8988T (cell line): ENCODE measurements around the gene ELAVL1.
"Not testable (repeated sequence)": the region's sequence is repeated elsewhere in the genome, so short reads cannot be mapped to it uniquely, and the experiment has no call there.

Experiments used
- DNase-seq: peaks from one replicate; pipeline ENCODE4 v3.0.0; 2011

The ELAVL1 gene

GRCh38 chr19:7968008-7968795, 37.2 kb downstream of the ELAVL1 start:
- no peak for DNase-seq

DNA sequence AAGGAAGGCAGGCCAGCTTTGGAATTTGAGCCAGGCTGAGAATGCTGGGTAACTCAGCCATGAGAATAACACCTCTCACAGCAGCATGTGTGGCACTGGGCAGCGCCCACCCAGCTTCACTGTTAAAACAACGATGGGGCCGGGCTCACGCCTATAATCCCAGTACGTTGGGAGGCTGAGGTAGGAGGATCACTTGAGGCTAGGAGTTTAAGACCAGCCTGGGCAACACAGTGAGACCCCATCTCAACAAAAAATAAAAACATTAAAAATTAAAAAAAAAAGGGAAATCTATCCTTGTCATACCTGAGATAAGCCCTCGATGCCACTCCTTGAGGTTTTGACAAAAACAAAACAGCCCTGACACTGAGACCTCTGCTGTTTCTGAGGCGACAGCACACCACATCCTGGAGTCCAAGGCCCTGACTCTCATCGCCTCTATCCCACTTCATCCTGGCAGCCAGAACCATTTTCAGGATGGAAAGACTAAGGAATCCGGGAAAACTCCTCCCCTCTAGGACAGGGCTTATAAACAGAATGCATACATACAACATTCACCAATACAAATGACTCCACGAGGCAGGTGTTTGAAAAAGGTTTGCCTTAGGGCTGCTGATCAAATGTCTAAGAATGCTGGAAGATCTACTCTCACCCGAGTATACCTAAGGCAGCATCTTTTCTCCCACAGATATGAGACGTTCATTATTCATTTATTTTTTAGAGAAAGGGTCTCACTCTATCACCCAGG, 39.3 kb downstream of the ELAVL1 start:
- no peak for DNase-seq

DNA sequence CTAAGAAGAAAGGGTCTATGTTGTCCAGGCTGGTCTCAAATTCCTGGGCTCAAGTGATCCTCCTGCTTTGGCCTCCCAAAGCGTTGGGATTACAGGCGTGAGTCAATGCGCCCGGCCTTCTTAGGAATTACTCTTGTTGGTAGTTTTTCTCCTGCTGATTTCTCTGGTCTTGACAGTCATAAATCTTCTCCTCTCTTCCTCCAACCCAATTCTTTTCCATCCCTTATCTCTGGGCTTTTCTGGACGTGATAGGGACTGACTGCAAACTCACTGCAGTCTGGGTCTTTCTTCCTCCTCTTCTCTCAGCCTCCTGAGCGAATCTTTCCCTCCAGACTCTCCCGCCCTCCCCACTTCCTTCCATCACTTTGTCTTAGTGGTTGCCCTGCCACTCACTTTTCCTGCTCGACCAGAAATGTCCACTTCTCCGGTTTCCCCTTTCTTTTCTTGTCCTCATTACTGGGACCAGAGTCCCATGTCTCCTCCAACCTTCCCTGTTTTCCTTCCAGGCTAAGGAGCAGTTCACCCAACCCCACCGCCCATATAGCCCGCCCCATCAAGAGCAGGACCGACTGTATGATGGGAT, 40.1 kb downstream of the ELAVL1 start:
- no peak for DNase-seq

DNA sequence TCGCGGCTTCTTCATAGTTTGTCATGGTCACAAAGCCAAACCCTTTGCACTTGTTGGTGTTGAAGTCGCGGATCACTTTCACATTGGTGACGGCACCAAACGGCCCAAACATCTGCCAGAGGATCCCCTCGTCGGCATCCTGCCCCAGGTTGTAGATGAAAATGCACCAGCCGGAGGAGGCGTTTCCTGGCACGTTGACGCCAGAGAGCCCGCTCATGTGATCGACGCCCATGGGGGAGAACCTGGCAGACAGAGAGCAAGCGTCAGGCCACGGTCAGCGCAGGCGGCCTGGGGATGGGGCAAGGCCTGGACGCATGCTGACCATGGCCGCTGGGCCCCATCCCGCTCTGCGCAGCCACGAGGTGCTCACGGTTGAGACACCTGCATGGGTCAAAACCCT, 41.9 kb downstream of the ELAVL1 start:
- no peak for DNase-seq

DNA sequence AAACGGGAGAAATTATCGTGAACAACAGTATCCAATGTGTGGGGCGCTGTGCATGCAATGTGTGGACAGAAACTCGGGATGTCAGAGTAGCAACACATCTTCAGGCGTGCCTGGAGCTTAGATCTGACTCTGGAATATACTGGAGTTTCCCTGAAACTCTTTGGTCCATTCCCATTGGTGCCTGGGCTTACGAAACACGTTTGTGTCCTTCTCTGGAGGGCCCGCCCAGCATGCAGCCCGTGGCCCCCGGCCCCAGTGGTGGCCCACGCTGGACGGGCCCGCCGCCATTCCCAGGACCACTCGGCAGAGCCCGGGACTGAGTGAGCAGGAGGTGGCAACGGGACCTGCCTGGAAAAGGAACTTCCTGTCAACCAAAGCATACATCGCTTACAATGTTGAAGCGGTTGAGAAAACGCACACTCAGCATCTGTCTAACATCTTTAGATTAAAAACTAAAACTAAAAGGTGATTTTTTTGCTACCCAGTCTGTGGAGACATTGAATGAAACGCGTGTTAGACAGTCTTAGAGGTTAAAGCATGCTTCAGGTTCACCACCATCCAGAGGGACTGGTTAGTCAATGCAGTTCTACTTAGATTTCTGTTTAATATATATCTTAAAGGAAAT, 42.7 kb downstream of the ELAVL1 start:
- DNase-seq: no peak

- DNase-seq: no peak
These were observed 43.4 kb downstream of the ELAVL1 start for GRCh38 chr19:7961920-7962626.

DNA sequence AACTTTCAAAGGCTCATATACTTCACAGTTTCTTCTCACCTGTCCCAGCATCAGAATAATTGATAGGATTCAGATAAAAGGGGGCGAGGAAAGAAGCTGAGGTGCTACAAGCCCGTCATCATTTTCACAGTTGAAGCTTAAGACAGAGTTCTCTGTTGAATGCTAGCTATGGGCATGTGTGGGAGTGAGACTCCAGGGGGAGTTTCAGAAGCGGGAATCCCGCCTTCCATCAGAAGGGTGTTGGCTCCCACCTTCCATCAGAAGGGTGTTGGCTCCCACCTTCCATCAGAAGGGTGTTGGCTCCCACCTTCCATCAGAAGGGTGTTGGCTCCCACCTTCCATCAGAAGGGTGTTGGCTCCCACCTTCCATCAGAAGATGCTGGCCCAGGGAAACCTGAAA, 44.4 kb downstream of the ELAVL1 start:
- DNase-seq: not testable (repeated sequence)

DNA sequence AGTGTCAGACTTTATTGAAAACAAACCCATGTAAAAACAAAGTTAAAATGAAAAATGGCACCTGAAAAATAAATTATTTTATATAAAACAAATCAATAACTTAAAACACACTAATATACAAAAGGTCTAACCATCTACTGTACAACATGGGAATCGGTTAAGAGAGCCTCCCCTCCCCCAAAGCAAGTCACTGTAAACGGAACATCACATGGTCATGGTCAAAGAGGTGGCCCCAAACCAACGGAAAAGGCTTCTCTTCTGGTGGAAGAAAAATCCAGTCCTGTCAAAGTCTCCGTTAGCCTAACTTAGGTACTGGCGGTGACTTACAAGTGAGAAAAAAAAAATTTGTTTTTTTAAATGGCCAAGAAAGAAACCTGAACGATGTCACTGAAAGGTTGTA, 46.2 kb downstream of the ELAVL1 start:
- DNase-seq: no peak

DNA sequence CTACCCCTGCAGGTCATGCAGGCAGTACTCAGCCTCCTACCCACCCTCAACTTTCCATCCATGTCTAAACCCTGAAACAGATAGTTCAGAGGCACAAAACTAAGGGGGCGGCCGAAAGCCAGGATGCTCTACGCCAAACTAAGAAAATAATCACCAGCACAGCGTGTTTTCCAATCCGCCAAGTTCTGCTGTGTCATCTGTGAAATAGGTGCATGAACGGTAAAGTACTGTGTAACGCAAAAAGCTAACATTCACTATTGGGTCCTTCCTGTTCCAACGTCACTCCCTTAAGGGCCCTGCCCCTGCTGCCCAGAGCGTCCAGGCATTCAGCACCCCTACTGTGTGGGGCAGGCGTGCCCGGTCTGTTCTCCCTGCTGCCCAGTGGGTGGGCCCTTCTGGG, 49.7 kb downstream of the ELAVL1 start:
- DNase-seq: no peak

GRCh38 chr19:7953576-7953975, 51.9 kb downstream of the ELAVL1 start:
- DNase-seq: no peak

GRCh38 chr19:7953060-7953459, 52.4 kb downstream of the ELAVL1 start:
- no peak for DNase-seq

DNA sequence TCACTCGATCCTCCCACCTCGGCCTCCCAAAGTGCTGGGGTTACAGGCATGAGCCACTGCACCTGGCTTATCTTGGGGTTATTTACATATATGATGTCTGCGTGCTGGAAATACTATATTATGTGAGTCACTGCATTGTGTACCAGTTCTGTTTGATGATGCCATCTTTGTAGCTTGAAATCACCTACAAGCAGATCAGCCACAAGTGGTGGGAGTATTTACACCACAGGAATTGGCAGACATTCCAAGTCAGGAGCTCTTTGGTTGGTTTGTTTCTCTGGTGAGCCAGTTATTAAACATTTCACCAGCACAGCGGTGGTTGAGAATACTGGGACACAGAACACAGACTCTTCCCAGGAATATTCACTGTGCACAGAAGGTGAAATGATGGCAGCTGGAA, 57.5 kb downstream of the ELAVL1 start:
- DNase-seq: no peak

DNA sequence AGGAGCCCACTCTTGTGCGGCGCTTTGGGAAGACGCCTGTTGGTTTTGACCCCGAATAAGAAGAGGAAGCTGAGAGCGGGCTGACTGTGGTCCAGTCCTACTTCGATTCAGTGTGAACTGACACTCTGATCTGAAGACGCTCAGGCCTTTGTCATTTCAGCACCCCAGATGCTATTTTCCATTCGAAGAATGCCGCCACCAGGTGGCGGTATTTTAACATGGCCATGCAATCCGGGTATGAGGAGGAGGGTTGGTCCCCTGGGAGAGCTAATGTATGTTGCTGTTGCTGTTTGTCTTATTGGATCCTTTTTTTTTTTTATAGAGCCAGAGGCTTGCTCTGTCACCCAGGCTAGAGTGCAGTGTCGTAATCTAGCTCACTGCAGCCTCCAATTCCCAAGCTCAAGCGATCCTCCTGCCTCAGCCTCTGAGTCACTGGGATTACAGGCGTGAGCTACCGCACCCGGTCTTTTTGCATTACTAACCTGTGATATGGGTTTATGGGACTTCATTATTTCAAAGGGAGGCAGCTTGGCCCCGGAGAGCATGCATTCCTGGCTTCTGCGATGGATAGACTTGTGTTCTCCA, 61.2 kb downstream of the ELAVL1 start:
- DNase-seq: no peak

DNA sequence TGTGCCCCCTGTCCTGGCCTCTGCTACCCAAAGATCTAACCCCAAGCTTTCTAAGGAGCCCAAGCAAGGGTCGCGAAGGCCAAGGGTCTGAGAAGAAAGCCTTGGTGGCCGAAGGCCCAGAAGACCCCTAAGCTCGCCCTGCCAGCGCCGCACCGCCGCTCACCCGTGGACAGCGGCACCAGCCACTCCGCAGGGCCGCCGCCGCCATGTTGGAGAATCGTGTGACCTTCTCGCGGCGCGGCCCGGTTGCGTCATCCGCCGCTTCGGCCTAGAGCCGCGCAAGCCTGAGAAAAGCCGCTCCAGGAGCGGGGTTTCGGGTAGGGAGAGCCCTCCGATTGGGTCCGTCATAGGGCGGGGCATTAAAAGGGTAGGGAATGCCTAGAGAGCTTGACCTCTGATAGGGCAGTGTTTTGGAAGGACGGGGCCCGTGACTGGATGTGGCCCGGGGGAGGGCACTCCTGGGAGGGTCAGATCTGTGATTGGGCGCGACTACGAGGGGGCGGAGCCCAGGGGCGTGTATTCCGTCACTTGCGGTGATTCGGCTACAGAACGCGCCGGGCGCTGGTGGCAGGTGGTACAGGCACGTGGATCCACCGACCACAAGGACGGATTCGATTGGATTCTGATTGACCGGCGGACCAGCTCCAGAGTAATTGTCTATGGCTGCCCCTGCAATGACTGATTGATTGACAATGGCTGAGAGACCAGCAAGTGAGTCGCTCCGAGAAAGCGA, 61.8 kb downstream of the ELAVL1 start, which contains the start of gene TIMM44:
Gene TIMM44, minus strand, starts transcription at position 223 of the 733 bp plus-strand sequence. Its CDS starts 15 bp downstream, at position 208.
- peak; percentile 63 for DNase-seq

GRCh38 chr19:7942981-7943443, 62.4 kb downstream of the ELAVL1 start:
- no peak for DNase-seq

DNA sequence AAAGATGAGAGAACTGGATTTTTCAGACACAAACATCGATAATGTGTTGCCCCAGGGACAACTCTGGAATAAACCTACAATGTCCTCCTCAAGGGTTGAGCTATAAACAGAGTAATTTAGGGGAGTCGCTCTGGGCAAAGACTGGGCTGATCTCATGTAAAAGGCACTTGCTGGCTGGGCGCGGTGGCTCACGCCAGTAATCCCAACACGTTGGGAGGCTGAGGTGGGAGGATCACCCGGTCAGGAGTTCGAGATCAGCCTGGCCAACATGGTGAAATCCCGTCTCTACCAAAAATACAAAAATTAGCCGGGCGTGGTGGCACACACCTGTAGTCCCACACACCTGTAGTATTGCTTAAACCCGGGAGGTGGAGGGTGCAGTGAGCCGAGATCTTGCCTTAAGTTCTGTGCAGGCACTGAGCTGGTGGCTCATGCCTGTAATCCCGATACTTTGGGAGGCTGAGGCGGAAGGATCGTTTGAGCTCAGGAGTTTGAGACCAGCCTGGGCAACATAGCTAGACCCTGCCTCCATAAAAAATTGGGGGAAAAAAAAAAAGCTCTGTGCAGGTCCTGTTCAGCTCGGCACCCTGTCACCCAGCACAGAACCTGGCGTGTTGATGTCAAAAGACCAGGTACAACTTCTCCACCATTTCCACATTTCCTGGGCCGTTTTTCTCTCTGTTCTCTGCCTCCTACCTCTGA, 63.4 kb downstream of the ELAVL1 start:
- DNase-seq: no peak

DNA sequence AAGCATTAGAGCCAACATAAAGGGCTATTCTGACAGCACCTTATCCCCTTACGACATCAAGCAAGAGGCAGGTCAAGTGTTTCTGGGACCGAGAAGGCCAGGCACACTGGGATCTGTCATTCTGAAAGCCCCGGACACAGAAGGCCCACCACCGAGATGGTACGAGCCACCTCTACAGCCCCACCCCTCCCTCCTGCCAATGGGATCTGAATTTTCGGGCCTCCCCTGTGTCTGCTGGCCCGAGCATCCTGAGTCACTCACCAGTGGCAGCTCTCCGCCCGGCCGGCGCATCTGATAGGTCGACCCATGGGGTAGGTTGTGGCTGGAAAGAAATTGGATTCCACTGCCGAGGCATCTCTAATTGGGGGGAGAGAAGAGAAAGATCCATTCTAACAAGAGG, 64.6 kb downstream of the ELAVL1 start:
- DNase-seq: no peak

GRCh38 chr19:7934766-7935165, 70.7 kb downstream of the ELAVL1 start:
- no peak for DNase-seq

- no peak for DNase-seq
These were observed 71.4 kb downstream of the ELAVL1 start for GRCh38 chr19:7933828-7934725.

DNA sequence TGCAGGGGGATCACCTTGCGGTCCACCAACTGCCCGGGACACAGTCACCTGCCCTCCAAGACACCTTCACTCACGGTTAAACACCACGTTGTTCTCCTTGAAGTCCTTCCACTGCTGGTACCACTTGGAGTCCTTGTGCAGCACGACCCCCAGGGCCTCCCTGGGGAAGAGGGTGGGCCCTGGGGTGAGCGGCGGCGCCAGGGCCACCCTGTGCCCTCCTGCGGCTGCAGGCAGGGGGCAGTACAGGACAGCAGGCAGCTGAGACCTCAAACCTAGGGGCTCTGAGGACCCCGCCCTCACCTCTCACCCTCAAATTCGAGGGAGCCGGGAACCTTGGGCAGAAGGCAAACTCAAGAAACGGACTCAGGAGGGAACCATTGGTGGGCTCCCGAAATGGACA, 72.0 kb downstream of the ELAVL1 start:
- no peak for DNase-seq
